Left ventricle myocardium inferior (tissue), 1 donor: ENCODE data around the gene EHF. TPM values are rescaled to one million over a fixed set of nuclear protein-coding genes. Genes with fewer than 3 reads are reported as not detected.
A peak's percentile ranks its signal among the peaks of the same experiment; 100 is the strongest.

Experiments
- DNase-seq: peaks from one replicate; pipeline ENCODE4 v3.0.0-alpha.2; 2020
- H3K27ac ChIP-seq: fragments of 200-600 bp; replicated peaks from 2 replicates; pipeline ENCODE4 v1.8.0; 2021
- H3K27me3 ChIP-seq: fragments of 200-600 bp; 2 replicates; pipeline ENCODE4 v1.8.0; 2021; ENCODE audit warnings: low read depth
- H3K36me3 ChIP-seq: fragments of 200-600 bp; 2 replicates; pipeline ENCODE4 v1.8.0; 2021
- H3K4me1 ChIP-seq: fragments of 200-600 bp; 2 replicates; pipeline ENCODE4 v1.8.0; 2021
- H3K4me3 ChIP-seq: fragments of 200-600 bp; 2 replicates; pipeline ENCODE4 v1.8.0; 2021; ENCODE audit warnings: mild to moderate bottlenecking, moderate library complexity
- H3K9me3 ChIP-seq: fragments of 200-600 bp; replicated peaks from 2 replicates; pipeline ENCODE4 v1.8.0; 2021
- CTCF ChIP-seq: fragments of 200-600 bp; IDR thresholded peaks from 2 replicates; pipeline ENCODE4 v1.8.0; 2021; ENCODE audit warnings: antibody characterized with exemption, mild to moderate bottlenecking, borderline replicate concordance
- intact Hi-C: fragments of 100-400 bp; cut with micrococcal nuclease; formaldehyde crosslinking; loops from one replicate; pipeline ENCODE4 v1.11.0; 2022
- total RNA-seq: library from RNA; stranded (reverse); fragmentation: NEBNext Ultra II Directional; extraction: Animal tissue kit (Norgen Biotek cat#: 25700); gene quantifications from one replicate; pipeline ENCODE4 v1.2.1, GENCODE V29; 2021
- donor health status: DM: no; HTN: yes; CAD: no; lungs with severe emphysema.

The EHF gene
- total RNA-seq, 1 donor from 2014 or later = 1.6 TPM

GRCh38 chr11:34669458-34669857 lies 48.6 kb downstream of the EHF start:
- no peaks in the 10 kb centered on the region for H3K27me3 ChIP-seq
- no peaks in the 10 kb centered on the region for H3K9me3 ChIP-seq
- H3K4me1 ChIP-seq = no peaks in the 10 kb centered on the region
- no peak for TF ChIP-seq CTCF
- intact Hi-C loops = no loop called here
- no peak overlapping the region for H3K4me3 ChIP-seq
- no peaks in the 10 kb centered on the region for H3K36me3 ChIP-seq
- DNase-seq = no peak
- H3K27ac ChIP-seq = no peak overlapping the region

DNA sequence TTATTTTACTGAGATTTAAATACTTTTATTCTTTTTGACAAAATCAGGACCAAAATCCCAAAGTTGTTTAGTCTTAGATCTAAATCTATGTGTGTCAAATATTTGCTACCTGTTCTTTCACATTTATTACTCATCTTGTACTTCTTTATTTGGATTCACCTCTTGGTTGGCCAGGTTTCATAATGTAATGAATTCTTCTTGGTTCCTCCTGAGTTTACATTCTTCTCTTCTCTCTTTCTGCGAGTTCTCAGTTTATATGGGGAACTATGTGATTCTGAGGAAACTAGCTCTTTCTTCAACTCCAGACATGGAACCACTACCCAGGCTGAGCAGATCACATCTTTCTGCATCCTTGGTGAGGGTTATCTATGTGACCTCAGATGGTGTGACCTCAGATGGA lies 50.2 kb downstream of the EHF start:
- no peak for DNase-seq
- Histone ChIP-seq H3K27me3 (no peaks in the 10 kb centered on the region), H3K36me3 (no peaks in the 10 kb centered on the region), H3K4me1 (no peaks in the 10 kb centered on the region), H3K9me3 (no peaks in the 10 kb centered on the region), H3K27ac (no peak overlapping the region), H3K4me3 (no peak overlapping the region)
- intact Hi-C loops = no loop called here
- TF ChIP-seq CTCF = no peak

DNA sequence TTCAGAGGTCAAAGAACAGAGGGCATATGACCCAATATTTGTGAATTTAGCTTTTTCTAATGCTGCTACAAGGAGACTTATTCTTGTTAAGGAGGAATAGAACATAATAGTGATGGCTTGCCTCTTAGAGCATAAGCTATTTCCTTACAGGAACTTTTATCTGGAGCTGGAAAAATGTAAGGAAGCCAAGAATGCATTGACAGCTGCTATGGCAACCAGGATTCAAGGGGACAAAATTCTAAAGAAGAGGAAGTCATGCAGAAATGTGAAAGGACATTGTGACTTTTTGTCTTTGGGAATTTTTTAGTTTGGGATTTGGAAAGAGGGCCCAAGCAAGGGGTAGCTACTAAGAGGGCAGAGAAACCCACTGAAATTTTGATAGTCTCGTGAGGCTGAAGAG lies 51.1 kb downstream of the EHF start:
- H3K9me3 ChIP-seq = no peaks in the 10 kb centered on the region
- intact Hi-C loops = no loop called here
- H3K36me3 ChIP-seq = no peaks in the 10 kb centered on the region
- no peak overlapping the region for H3K4me3 ChIP-seq
- no peak overlapping the region for H3K27ac ChIP-seq
- TF ChIP-seq CTCF = no peak
- no peaks in the 10 kb centered on the region for H3K4me1 ChIP-seq
- no peak for DNase-seq
- H3K27me3 ChIP-seq = no peaks in the 10 kb centered on the region

DNA sequence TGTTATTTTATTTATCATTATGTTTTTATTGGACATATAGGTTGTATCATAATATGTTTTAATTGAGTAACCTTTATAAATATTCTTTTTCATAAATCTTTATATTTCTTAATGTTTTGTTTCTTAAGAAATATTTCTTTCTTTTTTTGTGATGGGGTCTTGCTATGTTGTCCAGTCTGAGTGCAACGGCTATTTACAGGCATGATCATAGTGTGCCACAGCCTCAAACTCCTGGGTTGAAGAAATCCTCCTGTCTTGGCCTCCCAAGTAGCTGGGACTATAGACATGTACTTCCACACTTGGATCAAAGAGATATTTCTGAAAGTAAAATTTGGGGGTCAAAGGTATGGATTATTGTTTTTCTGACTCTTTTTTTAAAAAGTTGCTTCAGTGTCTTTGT lies 53.1 kb downstream of the EHF start:
- Histone ChIP-seq H3K9me3 (no peaks in the 10 kb centered on the region), H3K4me3 (no peak overlapping the region), H3K27me3 (no peaks in the 10 kb centered on the region), H3K27ac (no peak overlapping the region), H3K36me3 (no peaks in the 10 kb centered on the region), H3K4me1 (no peaks in the 10 kb centered on the region)
- intact Hi-C loops = no loop called here
- no peak for DNase-seq
- no peak for TF ChIP-seq CTCF

- no peak for TF ChIP-seq CTCF
- intact Hi-C loops = no loop called here
- no peak overlapping the region for H3K4me3 ChIP-seq
- no peaks in the 10 kb centered on the region for H3K27me3 ChIP-seq
- no peaks in the 10 kb centered on the region for H3K9me3 ChIP-seq
- no peaks in the 10 kb centered on the region for H3K36me3 ChIP-seq
- no peak overlapping the region for H3K27ac ChIP-seq
- no peak for DNase-seq
- no peaks in the 10 kb centered on the region for H3K4me1 ChIP-seq
These were observed 55.3 kb downstream of the EHF start for GRCh38 chr11:34676227-34676626.

DNA sequence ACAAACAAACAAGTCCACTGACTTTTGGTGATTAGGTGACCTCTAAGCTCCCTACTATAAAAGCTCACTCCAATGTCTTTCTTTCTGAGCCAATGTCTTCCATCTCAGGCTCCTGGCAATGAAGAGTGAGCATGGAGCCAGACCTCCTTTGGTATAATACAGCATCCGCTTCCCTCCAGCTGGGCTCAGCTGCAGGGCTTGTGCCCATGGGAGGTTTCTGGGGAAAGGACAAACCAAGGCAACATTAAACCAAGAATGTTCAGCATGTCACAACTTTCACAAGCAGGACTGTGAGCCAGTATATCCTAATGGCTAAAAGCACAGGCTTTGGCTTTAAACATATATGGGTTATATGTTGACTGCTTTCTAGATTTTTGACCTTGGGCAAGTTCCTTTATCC lies 58.8 kb downstream of the EHF start:
- peak overlapping the region; percentile 41 for H3K27ac ChIP-seq
- H3K4me3 ChIP-seq = no peak overlapping the region
- no peaks in the 10 kb centered on the region for H3K36me3 ChIP-seq
- TF ChIP-seq CTCF = no peak
- H3K4me1 ChIP-seq = no peaks in the 10 kb centered on the region
- no peaks in the 10 kb centered on the region for H3K9me3 ChIP-seq
- intact Hi-C loops = no loop called here
- H3K27me3 ChIP-seq = no peaks in the 10 kb centered on the region
- peak; percentile 73 for DNase-seq
